WERI-Rb-1 (cell line): ENCODE measurements around the gene SMYD3.
A peak's percentile ranks its signal among the peaks of the same experiment; 100 is the strongest.

Experiments
- DNase-seq: peaks from one replicate; pipeline ENCODE4 v3.0.0-alpha.2; 2020
- H3K27ac ChIP-seq: fragments of 250-450 bp; sonication (Bioruptor Pico); 2 replicates; pipeline ENCODE4 v1.5.1; 2020; ENCODE audit warnings: mild to moderate bottlenecking, moderate library complexity
- H3K27me3 ChIP-seq: fragments of 250-450 bp; sonication (Bioruptor Pico); 2 replicates; pipeline ENCODE4 v1.5.1; 2021; ENCODE audit warnings: mild to moderate bottlenecking, low read depth, moderate library complexity; ENCODE audit not compliant: insufficient read depth, severe bottlenecking
- H3K36me3 ChIP-seq: fragments of 250-450 bp; sonication (Bioruptor Pico); 2 replicates; pipeline ENCODE4 v1.5.1; 2020; ENCODE audit warnings: mild to moderate bottlenecking, moderate library complexity
- H3K4me3 ChIP-seq: 2 replicates; pipeline ENCODE4 v1.5.1; 2011; ENCODE audit warnings: low read depth, mild to moderate bottlenecking, control low read depth, low read length
- H3K9me3 ChIP-seq: fragments of 250-450 bp; sonication (Bioruptor Pico); 2 replicates; pipeline ENCODE4 v1.5.1; 2021; ENCODE audit warnings: mild to moderate bottlenecking, moderate library complexity; ENCODE audit not compliant: severe bottlenecking
- TF ChIP-seq, protein P1 (sequence below): IDR thresholded peaks from 2 replicates; pipeline ENCODE4 v1.5.1; 2011; ENCODE audit warnings: low read depth, mild to moderate bottlenecking, control low read depth, inconsistent platforms, low read length

The SMYD3 gene

DNA sequence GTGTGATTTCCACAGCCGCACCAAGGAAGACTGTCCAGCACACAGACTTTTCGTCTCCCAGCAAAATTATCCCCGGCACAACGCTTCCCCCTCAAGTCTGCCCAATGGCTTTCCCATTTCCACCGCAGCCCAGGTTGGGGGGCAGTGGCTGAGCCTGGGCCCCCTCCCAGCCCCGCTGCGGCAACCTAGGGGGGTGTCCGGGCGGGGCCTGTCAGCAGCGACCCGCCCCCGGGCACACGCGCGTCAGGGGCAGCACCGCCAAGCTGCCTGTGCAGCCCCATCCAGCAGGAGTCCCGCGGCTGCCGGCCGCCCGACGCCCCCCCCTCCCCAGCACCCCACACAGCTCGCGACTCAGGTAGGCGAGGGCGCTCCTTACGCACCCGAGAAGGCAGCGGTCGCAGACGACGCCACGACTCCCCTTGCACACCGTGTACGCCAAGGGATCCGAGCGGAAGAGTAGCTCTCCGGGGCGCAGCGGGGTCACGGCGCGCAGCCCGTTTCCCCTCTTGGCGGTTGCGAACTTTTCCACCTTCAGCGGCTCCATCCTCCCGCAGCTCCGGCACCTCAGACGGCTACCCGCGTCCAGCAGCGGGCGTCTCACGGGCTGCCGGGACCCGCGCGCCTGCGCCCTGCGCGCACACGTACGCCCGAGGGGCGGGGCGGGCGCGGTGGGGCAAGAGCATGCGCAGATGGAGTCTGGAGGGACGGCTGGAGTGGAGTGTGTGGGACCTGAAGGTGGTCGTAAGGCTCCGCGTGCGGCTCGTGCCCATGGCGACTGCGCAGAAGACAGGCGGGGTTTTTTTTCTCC is at the start of gene SMYD3:
TSS of gene SMYD3 (minus strand) at position 606 of the 808 bp plus-strand sequence.
- DNase-seq: peak; percentile 86
- no peaks in the 10 kb centered on the region for H3K36me3 ChIP-seq
- H3K27ac ChIP-seq: peak within 1 kb of the TSS; percentile 44
- H3K4me3 ChIP-seq: peak within 1 kb of the TSS; percentile 65
- TF ChIP-seq, protein P1, sequence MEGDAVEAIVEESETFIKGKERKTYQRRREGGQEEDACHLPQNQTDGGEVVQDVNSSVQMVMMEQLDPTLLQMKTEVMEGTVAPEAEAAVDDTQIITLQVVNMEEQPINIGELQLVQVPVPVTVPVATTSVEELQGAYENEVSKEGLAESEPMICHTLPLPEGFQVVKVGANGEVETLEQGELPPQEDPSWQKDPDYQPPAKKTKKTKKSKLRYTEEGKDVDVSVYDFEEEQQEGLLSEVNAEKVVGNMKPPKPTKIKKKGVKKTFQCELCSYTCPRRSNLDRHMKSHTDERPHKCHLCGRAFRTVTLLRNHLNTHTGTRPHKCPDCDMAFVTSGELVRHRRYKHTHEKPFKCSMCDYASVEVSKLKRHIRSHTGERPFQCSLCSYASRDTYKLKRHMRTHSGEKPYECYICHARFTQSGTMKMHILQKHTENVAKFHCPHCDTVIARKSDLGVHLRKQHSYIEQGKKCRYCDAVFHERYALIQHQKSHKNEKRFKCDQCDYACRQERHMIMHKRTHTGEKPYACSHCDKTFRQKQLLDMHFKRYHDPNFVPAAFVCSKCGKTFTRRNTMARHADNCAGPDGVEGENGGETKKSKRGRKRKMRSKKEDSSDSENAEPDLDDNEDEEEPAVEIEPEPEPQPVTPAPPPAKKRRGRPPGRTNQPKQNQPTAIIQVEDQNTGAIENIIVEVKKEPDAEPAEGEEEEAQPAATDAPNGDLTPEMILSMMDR: peak; percentile 42; the same call in 1 of the 2 replicates
- H3K27me3 ChIP-seq: no peaks in the 10 kb centered on the region
- no peaks in the 10 kb centered on the region for H3K9me3 ChIP-seq

DNA sequence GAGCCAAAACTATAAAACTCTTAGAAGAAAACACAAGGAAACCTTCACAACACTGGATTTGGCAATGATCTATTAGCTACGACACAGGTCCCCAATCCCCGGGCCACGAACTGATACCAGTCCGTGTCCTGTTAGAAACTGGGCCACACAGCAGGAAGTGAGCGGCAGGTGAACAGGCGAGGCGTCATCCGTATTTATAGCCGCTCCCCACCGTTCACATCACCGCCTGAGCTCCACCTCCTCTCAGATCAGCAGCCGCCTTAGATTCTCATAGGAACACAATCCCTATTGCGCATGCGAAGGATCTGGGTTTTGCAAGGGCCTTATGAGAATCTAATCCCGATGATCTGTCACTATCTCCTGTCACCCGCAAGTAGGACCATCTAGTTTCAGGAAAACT is 47.1 kb upstream of the SMYD3 start:
- H3K36me3 ChIP-seq: peaks cover 60% of the 10 kb centered on the region
- TF ChIP-seq, protein P1: no peak

DNA sequence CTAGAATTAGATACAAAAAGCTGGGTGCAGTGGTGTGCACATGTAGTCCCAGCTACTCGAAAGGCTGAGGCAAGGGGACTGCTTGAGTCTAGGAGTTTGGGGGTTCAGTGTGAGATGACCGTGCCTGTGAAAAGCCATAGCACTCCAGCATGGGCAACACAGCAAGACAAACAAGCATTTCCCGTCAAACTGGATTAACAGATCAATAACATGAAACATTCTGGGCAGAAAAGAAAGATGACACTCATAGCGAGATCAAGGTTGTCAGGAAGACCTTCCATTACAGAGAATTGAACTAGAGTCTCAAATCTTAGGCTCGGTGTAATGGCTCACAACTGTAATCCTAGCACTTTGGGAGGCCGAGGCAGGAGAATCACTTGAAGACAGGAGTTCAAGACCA is 45.0 kb upstream of the SMYD3 start:
- Histone ChIP-seq H3K27me3 (no peaks in the 10 kb centered on the region), H3K27ac (no peak overlapping the region), H3K36me3 (peaks cover 56% of the 10 kb centered on the region), H3K9me3 (no peaks in the 10 kb centered on the region), H3K4me3 (no peak overlapping the region)
- no peak for DNase-seq
- TF ChIP-seq, protein P1: no peak

More for the DNA sequence above, 47.1 kb upstream of the SMYD3 start:
- no peak for DNase-seq
- Histone ChIP-seq H3K4me3 (no peak overlapping the region), H3K27ac (no peak overlapping the region), H3K9me3 (no peaks in the 10 kb centered on the region), H3K27me3 (no peaks in the 10 kb centered on the region)

DNA sequence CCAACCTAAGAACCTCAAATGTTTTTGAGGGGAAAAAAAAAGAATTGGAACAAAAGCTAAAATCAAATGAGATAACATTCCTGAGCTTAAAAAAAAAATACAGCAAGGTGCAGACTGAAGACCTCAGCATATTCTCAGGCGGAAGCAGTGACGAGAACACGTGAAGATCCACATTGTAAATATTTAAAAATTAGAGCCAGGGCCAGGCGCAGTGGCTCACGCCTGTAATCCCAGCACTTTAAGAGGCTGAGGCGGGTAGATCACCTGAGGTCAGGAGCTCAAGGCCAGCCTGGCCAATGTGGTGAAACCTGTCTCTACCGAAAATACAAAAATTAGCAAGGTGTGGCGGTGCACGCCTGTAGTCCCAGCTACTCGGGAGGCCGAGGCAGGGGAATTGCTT is 43.3 kb upstream of the SMYD3 start:
- Histone ChIP-seq H3K27me3 (no peaks in the 10 kb centered on the region), H3K27ac (no peak overlapping the region), H3K4me3 (no peak overlapping the region), H3K9me3 (no peaks in the 10 kb centered on the region), H3K36me3 (peaks cover 45% of the 10 kb centered on the region)
- TF ChIP-seq, protein P1: no peak
- DNase-seq: no peak

DNA sequence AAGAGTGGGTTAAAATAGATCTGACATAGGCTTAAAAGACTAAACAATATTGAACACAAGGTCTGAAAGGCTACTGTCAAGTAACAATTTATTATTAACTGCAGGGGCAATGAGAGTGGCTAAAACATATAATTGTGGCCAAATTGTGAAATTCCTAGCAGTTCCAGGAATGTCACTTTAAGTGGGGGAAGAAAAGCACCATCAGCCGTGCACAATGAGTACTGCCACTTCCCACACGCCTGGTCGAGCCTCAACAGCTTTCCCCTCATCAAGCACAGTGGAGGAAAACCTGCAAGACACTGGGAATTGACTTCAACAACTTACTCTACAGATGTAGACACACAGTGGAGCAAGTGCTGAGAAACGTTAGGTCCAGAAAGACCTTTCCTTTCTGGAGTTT is 42.6 kb upstream of the SMYD3 start:
- TF ChIP-seq, protein P1: no peak
- H3K27ac ChIP-seq: no peak overlapping the region
- H3K4me3 ChIP-seq: no peak overlapping the region
- no peaks in the 10 kb centered on the region for H3K27me3 ChIP-seq
- DNase-seq: no peak
- no peaks in the 10 kb centered on the region for H3K9me3 ChIP-seq
- peaks cover 42% of the 10 kb centered on the region for H3K36me3 ChIP-seq
